MM.1S (cell line): ENCODE measurements around the gene SFTA2.

Experiments used
- CTCF ChIP-seq: fragments of 300-600 bp; sonication (generic); IDR thresholded peaks from 2 replicates; pipeline ENCODE4 v1.5.1; 2016; ENCODE audit warnings: antibody characterized with exemption, low read length, mixed read lengths
- EZH2 ChIP-seq: fragments of 300-600 bp; sonication (generic); optimal IDR thresholded peaks from 2 replicates; pipeline ENCODE3; 2017; ENCODE audit warnings: low read depth, mild to moderate bottlenecking, antibody characterized with exemption, low read length, mixed read lengths

- TF ChIP-seq EZH2 (no peak), CTCF (no peak)
Measured at GRCh38 chr6:30882759-30883684, 48.9 kb downstream of the SFTA2 start.
